Measurements from ENCODE around the gene OR51B5. TPM values are rescaled to one million over a fixed set of nuclear protein-coding genes. Genes with fewer than 3 reads are reported as not detected.

OR51B5 gene
- total and polyA plus RNA-seq, 2 experiments from 2014 or later, result 1.1 to 3.6 TPM

DNA sequence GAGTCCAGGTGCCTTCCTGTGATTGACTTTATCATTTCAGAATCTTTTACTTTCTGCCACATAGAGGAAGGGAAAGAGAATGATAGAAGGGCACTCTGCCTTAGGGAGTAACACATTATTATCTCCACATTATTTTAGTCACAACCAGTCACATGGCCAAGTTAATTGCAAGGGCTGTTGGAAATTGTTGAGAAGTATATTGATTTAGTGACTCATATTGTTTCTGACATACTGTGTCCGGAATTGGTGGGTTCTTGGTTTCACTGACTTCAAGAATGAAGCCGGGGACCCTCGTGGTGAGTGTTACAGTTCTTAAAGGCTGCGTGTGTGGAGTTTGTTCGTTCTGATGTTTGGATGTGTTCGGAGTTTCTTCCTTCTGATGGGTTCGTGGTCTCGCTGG, 50.3 kb downstream of the OR51B5 start:
- H3K4me3 ChIP-seq, result no peak overlapping the region
- H3K27ac ChIP-seq, result no peak overlapping the region
- no peak for DNase-seq (ENCODE audit: low read depth in 1 of 2, low spot score in 1 of 2)
- H3K4me1 ChIP-seq (ENCODE audit: low read depth), result no peaks in the 10 kb centered on the region
- no peaks in the 10 kb centered on the region for H3K36me3 ChIP-seq
- TF ChIP-seq, protein P1, sequence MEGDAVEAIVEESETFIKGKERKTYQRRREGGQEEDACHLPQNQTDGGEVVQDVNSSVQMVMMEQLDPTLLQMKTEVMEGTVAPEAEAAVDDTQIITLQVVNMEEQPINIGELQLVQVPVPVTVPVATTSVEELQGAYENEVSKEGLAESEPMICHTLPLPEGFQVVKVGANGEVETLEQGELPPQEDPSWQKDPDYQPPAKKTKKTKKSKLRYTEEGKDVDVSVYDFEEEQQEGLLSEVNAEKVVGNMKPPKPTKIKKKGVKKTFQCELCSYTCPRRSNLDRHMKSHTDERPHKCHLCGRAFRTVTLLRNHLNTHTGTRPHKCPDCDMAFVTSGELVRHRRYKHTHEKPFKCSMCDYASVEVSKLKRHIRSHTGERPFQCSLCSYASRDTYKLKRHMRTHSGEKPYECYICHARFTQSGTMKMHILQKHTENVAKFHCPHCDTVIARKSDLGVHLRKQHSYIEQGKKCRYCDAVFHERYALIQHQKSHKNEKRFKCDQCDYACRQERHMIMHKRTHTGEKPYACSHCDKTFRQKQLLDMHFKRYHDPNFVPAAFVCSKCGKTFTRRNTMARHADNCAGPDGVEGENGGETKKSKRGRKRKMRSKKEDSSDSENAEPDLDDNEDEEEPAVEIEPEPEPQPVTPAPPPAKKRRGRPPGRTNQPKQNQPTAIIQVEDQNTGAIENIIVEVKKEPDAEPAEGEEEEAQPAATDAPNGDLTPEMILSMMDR (IDR thresholded peaks at IDR 0.05; ENCODE audit: low read depth, low read length), result no peak
- no peaks in the 10 kb centered on the region for H3K9me3 ChIP-seq (ENCODE audit: low read depth)
- H3K27me3 ChIP-seq, result no peaks in the 10 kb centered on the region

Other genes with a start within 250 kb of the OR51B5 start
- gene OR52A5, start 205.2 kb downstream of the OR51B5 start, total RNA-seq, result not detected in 2 replicates
- not detected in 2 replicates for gene OR52A5, start 205.2 kb downstream of the OR51B5 start, polyA plus RNA-seq
- gene OR52A1, start 188.8 kb downstream of the OR51B5 start, total RNA-seq, result not detected in 2 replicates
- not detected in 2 replicates for gene OR52A1, start 188.8 kb downstream of the OR51B5 start, polyA plus RNA-seq
- not detected in 2 replicates for gene OR51V1, start 142.8 kb downstream of the OR51B5 start, total RNA-seq
- not detected in 2 replicates for gene OR51V1, start 142.8 kb downstream of the OR51B5 start, polyA plus RNA-seq
- gene HBB, start 116.5 kb downstream of the OR51B5 start, total RNA-seq, result not detected in 2 replicates
- not detected in 2 replicates for gene HBB, start 116.5 kb downstream of the OR51B5 start, polyA plus RNA-seq
- gene HBD, start 109.0 kb downstream of the OR51B5 start, total RNA-seq, result 0.95 TPM in 1 of 2 replicates, not detected in the other
- gene HBD, start 109.0 kb downstream of the OR51B5 start, polyA plus RNA-seq, result 2.8 TPM in 1 of 2 replicates, not detected in the other
- gene HBG1, start 93.7 kb downstream of the OR51B5 start, total RNA-seq, result not detected in 2 replicates
- gene HBG1, start 93.7 kb downstream of the OR51B5 start, polyA plus RNA-seq, result not detected in 2 replicates
- gene HBG2, start 88.7 kb downstream of the OR51B5 start, total RNA-seq, result not detected in 2 replicates
- gene HBG2, start 88.7 kb downstream of the OR51B5 start, polyA plus RNA-seq, result 0.54 TPM in 1 of 2 replicates, not detected in the other
- 0.32 and 0.51 TPM in 2 replicates for gene HBE1, start 73.6 kb downstream of the OR51B5 start, total RNA-seq
- 0.23 TPM in 1 of 2 replicates, not detected in the other for gene HBE1, start 73.6 kb downstream of the OR51B5 start, polyA plus RNA-seq
- gene OR51B4, start 41.6 kb downstream of the OR51B5 start, total RNA-seq, result 0.57 and 0.85 TPM in 2 replicates
- gene OR51B4, start 41.6 kb downstream of the OR51B5 start, polyA plus RNA-seq, result 0.24 TPM in 1 of 2 replicates, not detected in the other
- 1.6 TPM in 1 of 2 replicates, not detected in the other for gene OR51B2, start 19.2 kb downstream of the OR51B5 start, total RNA-seq
- gene OR51B2, start 19.2 kb downstream of the OR51B5 start, polyA plus RNA-seq, result not detected in 2 replicates
- gene OR51B6, start 8.0 kb upstream of the OR51B5 start, total RNA-seq, result not detected in 2 replicates
- gene OR51B6, start 8.0 kb upstream of the OR51B5 start, polyA plus RNA-seq, result 0.39 TPM in 1 of 2 replicates, not detected in the other
- not detected in 2 replicates for gene OR51M1, start 40.3 kb upstream of the OR51B5 start, total RNA-seq
- gene OR51M1, start 40.3 kb upstream of the OR51B5 start, polyA plus RNA-seq, result not detected in 2 replicates
- not detected in 2 replicates for gene OR51Q1, start 78.6 kb upstream of the OR51B5 start, total RNA-seq
- gene OR51Q1, start 78.6 kb upstream of the OR51B5 start, polyA plus RNA-seq, result not detected in 2 replicates
- 0.60 TPM in 1 of 2 replicates, not detected in the other for gene OR51I1, start 98.0 kb upstream of the OR51B5 start, total RNA-seq
- not detected in 2 replicates for gene OR51I1, start 98.0 kb upstream of the OR51B5 start, polyA plus RNA-seq
- not detected in 2 replicates for gene OR51I2, start 105.8 kb upstream of the OR51B5 start, total RNA-seq
- gene OR51I2, start 105.8 kb upstream of the OR51B5 start, polyA plus RNA-seq, result 0.19 TPM in 1 of 2 replicates, not detected in the other
- gene OR52D1, start 145.2 kb upstream of the OR51B5 start, total RNA-seq, result not detected in 2 replicates
- gene OR52D1, start 145.2 kb upstream of the OR51B5 start, polyA plus RNA-seq, result 0.82 TPM in 1 of 2 replicates, not detected in the other
- 0.81 and 1.9 TPM in 2 replicates for gene UBQLN3, start 166.4 kb upstream of the OR51B5 start, total RNA-seq
- gene UBQLN3, start 166.4 kb upstream of the OR51B5 start, polyA plus RNA-seq, result 0.52 TPM in 1 of 2 replicates, not detected in the other
- gene UBQLNL, start 173.2 kb upstream of the OR51B5 start, total RNA-seq, result 0.92 and 3.4 TPM in 2 replicates
- gene UBQLNL, start 173.2 kb upstream of the OR51B5 start, polyA plus RNA-seq, result 2.1 and 2.4 TPM in 2 replicates
- 0.46 and 0.83 TPM in 2 replicates for gene OR52H1, start 205.0 kb upstream of the OR51B5 start, total RNA-seq
- gene OR52H1, start 205.0 kb upstream of the OR51B5 start, polyA plus RNA-seq, result 0.43 TPM in 1 of 2 replicates, not detected in the other
- not detected in 2 replicates for gene OR52B6, start 237.4 kb upstream of the OR51B5 start, total RNA-seq
- 0.52 TPM in 1 of 2 replicates, not detected in the other for gene OR52B6, start 237.4 kb upstream of the OR51B5 start, polyA plus RNA-seq

All from cardiac muscle cell (in vitro differentiated cells and primary cell).